Measurements from ENCODE around the gene CA9. TPM values are rescaled to one million over a fixed set of nuclear protein-coding genes. Genes with fewer than 3 reads are reported as not detected.

The CA9 gene
- total RNA-seq = 1.1 TPM in 1 of 2 replicates, not detected in the other

GRCh38 chr9:35673132-35674024 lies at the start of gene CA9:
Gene CA9, plus strand, starts transcription at chr9:35673928. Its CDS starts 32 bp downstream, at chr9:35673960.

GRCh38 chr9:35650341-35651158 lies 23.2 kb upstream of the CA9 start, which contains the start of gene SIT1:
Gene SIT1, minus strand, starts transcription at chr9:35650931. Its CDS starts 78 bp downstream, at chr9:35650853.

GRCh38 chr9:35657546-35658136 lies 16.1 kb upstream of the CA9 start, which contains the start of gene RMRP:
Gene RMRP, minus strand, starts transcription at chr9:35658019.

GRCh38 chr9:35658137-35658967 lies 15.4 kb upstream of the CA9 start, which contains the start of gene CCDC107:
Gene CCDC107, plus strand, starts transcription at chr9:35658292. Its CDS starts 88 bp downstream, at chr9:35658380.

DNA sequence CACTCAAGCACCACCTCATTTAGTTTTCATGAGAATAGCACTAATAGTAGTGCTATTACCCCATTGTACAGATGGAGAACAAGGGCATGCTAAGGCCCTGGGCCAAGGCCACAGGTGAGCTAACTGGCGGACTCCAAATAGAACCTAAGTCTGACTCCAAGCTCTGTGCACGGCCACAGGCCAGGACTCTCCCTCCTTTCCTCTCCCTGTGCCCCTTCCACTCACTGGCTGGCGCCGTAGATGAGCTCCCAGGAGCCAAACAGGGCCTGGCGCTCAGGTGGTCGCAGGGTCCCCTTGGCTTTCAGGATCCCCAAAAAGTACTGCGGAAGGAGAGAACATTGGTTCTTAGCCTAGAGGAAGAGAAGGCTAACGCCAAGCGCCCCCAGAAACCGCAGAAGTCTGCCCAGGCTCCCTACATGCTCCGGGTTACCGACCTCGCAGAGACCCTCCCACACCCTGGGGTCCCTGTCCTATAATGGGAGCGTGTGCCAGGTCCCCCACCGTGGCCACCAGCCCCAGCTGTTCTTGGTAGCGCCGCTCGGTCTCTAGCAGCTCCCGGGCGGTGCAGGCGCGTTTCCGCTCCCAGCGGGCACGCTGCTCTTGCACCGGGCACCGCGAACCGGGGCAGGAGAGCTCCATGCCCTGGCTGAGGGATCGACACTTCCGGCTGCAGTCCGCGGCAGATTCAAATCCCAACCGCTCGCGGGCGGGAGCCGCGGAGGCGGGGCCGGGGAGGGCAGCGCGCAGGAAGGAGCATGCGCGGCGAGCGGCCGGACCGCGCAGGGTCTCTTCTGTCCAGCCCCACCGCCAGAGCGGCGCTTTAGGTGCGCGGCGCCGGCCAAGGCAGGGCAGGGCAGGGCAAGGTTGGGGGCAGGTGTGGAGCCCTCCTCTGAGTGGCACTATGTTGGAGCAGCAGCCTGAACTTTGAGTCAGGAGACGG lies 8.9 kb upstream of the CA9 start, which contains the start of gene ARHGEF39:
Gene ARHGEF39 (minus strand): TSS at position 665 of the 940 bp plus-strand sequence. CDS start 26 bp downstream, at position 639.

DNA sequence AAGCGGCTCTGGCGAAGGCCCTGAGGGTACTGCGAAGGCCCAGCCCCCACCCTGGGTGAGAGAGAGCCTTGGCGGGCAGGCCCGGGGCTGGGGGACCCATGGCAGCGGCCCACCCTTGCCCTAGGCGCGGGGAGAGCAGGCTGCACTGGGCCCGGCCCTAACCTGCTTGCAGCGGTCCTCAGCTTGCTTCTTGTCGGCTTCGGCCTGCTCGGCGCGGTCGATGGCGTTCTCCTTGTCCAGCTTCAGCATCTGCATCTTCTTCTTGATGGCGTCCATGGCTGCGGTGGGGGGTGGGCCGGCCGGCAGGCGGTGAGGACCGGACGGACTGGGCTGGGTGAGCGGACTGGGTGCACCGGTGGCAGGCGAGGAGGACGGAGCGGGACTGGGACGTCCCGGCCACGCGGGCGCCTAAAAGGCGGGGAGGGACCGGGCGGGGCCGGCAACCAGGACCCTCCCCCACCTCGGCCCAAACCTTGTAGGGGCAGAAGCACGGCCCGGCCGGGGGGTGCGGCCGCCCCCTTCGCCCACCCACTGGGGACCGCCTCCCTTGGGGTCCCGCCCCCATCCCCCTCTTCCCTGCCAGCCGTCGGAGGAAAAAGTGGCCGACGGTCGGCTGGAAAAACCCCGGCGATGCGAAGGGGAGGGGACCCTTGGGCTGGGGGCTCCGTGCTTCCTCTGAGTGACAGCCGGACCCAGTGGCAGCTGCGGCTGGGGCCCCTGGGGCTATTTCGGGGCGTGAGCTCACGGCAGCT lies 16.0 kb downstream of the CA9 start, which contains the start of gene TPM2:
Gene TPM2 (minus strand): TSS at position 384 of the 752 bp plus-strand sequence. CDS start 108 bp downstream, at position 276.

Other genes with a start within 250 kb of the CA9 start
- 23.6 and 26.2 TPM in 2 replicates for gene RUSC2, start 183.8 kb upstream of the CA9 start, total RNA-seq
- 14.4 and 18.6 TPM in 2 replicates for gene TESK1, start 68.7 kb upstream of the CA9 start, total RNA-seq
- 0.35 and 1.2 TPM in 2 replicates for gene CD72, start 55.5 kb upstream of the CA9 start, total RNA-seq
- not detected in 2 replicates for gene SIT1, start 23.0 kb upstream of the CA9 start, total RNA-seq
- 1,659 and 5,862 TPM in 2 replicates for gene RMRP, start 15.9 kb upstream of the CA9 start, total RNA-seq
- gene CCDC107, start 15.6 kb upstream of the CA9 start, total RNA-seq = 14.0 and 27.1 TPM in 2 replicates
- 4.1 and 8.4 TPM in 2 replicates for gene ARHGEF39, start 8.7 kb upstream of the CA9 start, total RNA-seq
- gene TPM2, start 16.0 kb downstream of the CA9 start, total RNA-seq = 1,252 and 1,303 TPM in 2 replicates
- gene TLN1, start 58.3 kb downstream of the CA9 start, total RNA-seq = 473 and 541 TPM in 2 replicates
- gene CREB3, start 58.7 kb downstream of the CA9 start, total RNA-seq = 118 and 127 TPM in 2 replicates
- gene GBA2, start 75.3 kb downstream of the CA9 start, total RNA-seq = 15.0 and 18.4 TPM in 2 replicates
- 13.1 and 15.9 TPM in 2 replicates for gene RGP1, start 75.4 kb downstream of the CA9 start, total RNA-seq
- not detected in 2 replicates for gene MSMP, start 80.3 kb downstream of the CA9 start, total RNA-seq
- gene NPR2, start 117.7 kb downstream of the CA9 start, total RNA-seq = 27.3 and 28.8 TPM in 2 replicates
- gene SPAG8, start 138.3 kb downstream of the CA9 start, total RNA-seq = 0.53 and 1.2 TPM in 2 replicates
- gene HINT2, start 141.1 kb downstream of the CA9 start, total RNA-seq = 34.6 and 34.7 TPM in 2 replicates
- not detected in 2 replicates for gene FAM221B, start 154.8 kb downstream of the CA9 start, total RNA-seq
- gene TMEM8B, start 155.3 kb downstream of the CA9 start, total RNA-seq = 3.2 and 5.7 TPM in 2 replicates
- gene OR13J1, start 196.5 kb downstream of the CA9 start, total RNA-seq = not detected in 2 replicates
- 0.18 and 0.86 TPM in 2 replicates for gene HRCT1, start 232.3 kb downstream of the CA9 start, total RNA-seq
- 0.18 TPM in 1 of 2 replicates, not detected in the other for gene SPAAR, start 235.6 kb downstream of the CA9 start, total RNA-seq